H9 (cell line): Measurements from ENCODE around the gene ATAD1. TPM values are rescaled to one million over a fixed set of nuclear protein-coding genes. Genes with fewer than 3 reads are reported as not detected.
"Not testable (repeated sequence)": the region's sequence is repeated elsewhere in the genome, so short reads cannot be mapped to it uniquely, and the experiment has no call there.

Source experiments
- DNase-seq: peaks from one replicate; pipeline ENCODE4 v3.0.0-alpha.2; 2017
- H2AFZ ChIP-seq: one replicate; pipeline ENCODE4 v1.6.1; 2013; ENCODE audit warnings: mild to moderate bottlenecking, low read length, control low read depth, moderate library complexity
- H2AK5ac ChIP-seq: 2 replicates; pipeline ENCODE4 v1.6.1; 2013; ENCODE audit warnings: low read length, control low read depth, mixed read lengths; ENCODE audit not compliant: insufficient read length
- H2BK120ac ChIP-seq: one replicate; pipeline ENCODE4 v1.6.1; 2013; ENCODE audit warnings: low read depth, mild to moderate bottlenecking, low read length, control low read depth, inconsistent platforms; ENCODE audit not compliant: poor library complexity, severe bottlenecking
- H2BK12ac ChIP-seq: 2 replicates; pipeline ENCODE4 v1.6.1; 2013; ENCODE audit warnings: low read length, control low read depth, mixed read lengths, low read depth; ENCODE audit not compliant: insufficient read length
- H2BK15ac ChIP-seq: 2 replicates; pipeline ENCODE4 v1.6.1; 2013; ENCODE audit warnings: low read depth, low read length, control low read depth
- H2BK20ac ChIP-seq: one replicate; pipeline ENCODE4 v1.6.1; 2013; ENCODE audit warnings: low read depth, mild to moderate bottlenecking, low read length, control low read depth, inconsistent platforms; ENCODE audit not compliant: poor library complexity, severe bottlenecking
- H2BK5ac ChIP-seq: 2 replicates; pipeline ENCODE4 v1.6.1; 2013; ENCODE audit warnings: low read length, control low read depth, mixed read lengths; ENCODE audit not compliant: insufficient read length
- H3K14ac ChIP-seq: 2 replicates; pipeline ENCODE4 v1.6.1; 2013; ENCODE audit warnings: low read length, control low read depth; ENCODE audit not compliant: insufficient read depth
- H3K18ac ChIP-seq: 2 replicates; pipeline ENCODE4 v1.6.1; 2013; ENCODE audit warnings: low read depth, mild to moderate bottlenecking, mixed read lengths, low read length, control low read depth; ENCODE audit not compliant: insufficient read length
- H3K23ac ChIP-seq: 2 replicates; pipeline ENCODE4 v1.6.1; 2013; ENCODE audit warnings: low read length, control low read depth, mixed read lengths, low read depth; ENCODE audit not compliant: insufficient read length
- H3K23me2 ChIP-seq: 2 replicates; pipeline ENCODE4 v1.6.1; 2013; ENCODE audit warnings: low read depth, mild to moderate bottlenecking, mixed read lengths, low read length, control low read depth; ENCODE audit not compliant: insufficient read length, poor library complexity, severe bottlenecking
- H3K27ac ChIP-seq: 2 replicates; pipeline ENCODE4 v1.5.1; 2013; ENCODE audit warnings: low read length, control low read depth, mixed read lengths, low read depth; ENCODE audit not compliant: insufficient read length
- H3K27me3 ChIP-seq: 2 replicates; pipeline ENCODE4 v1.6.1; 2013; ENCODE audit warnings: low read length, control low read depth, inconsistent platforms; ENCODE audit not compliant: insufficient read depth
- H3K4ac ChIP-seq: 2 replicates; pipeline ENCODE4 v1.6.1; 2013; ENCODE audit warnings: low read depth, mild to moderate bottlenecking, control low read depth, inconsistent platforms, low read length, moderate library complexity
- H3K4me1 ChIP-seq: 2 replicates; pipeline ENCODE4 v1.6.1; 2013; ENCODE audit warnings: low read length, control low read depth, inconsistent platforms; ENCODE audit not compliant: insufficient read depth
- H3K4me2 ChIP-seq: 2 replicates; pipeline ENCODE4 v1.6.1; 2013; ENCODE audit warnings: low read length, control low read depth, mixed read lengths; ENCODE audit not compliant: insufficient read length, insufficient read depth
- H3K56ac ChIP-seq: 2 replicates; pipeline ENCODE4 v1.6.1; 2013; ENCODE audit warnings: low read depth, mild to moderate bottlenecking, mixed read lengths, low read length, control low read depth; ENCODE audit not compliant: insufficient read length
- H3K79me1 ChIP-seq: 2 replicates; pipeline ENCODE4 v1.6.1; 2013; ENCODE audit warnings: low read depth, mild to moderate bottlenecking, moderate library complexity, low read length, control low read depth, inconsistent platforms; ENCODE audit not compliant: insufficient read depth, poor library complexity, severe bottlenecking
- H3K79me2 ChIP-seq: 2 replicates; pipeline ENCODE4 v1.6.1; 2013; ENCODE audit warnings: low read length, control low read depth, inconsistent platforms; ENCODE audit not compliant: insufficient read depth
- H3K9ac ChIP-seq: 2 replicates; pipeline ENCODE4 v1.6.1; 2013; ENCODE audit warnings: low read length, control low read depth, mixed read lengths; ENCODE audit not compliant: insufficient read length; ENCODE audit errors: extremely low read depth
- H3K9me3 ChIP-seq: one replicate; pipeline ENCODE4 v1.6.1; 2013; ENCODE audit warnings: low read depth, low read length, inconsistent platforms; ENCODE audit not compliant: control insufficient read depth
- H3T11ph ChIP-seq: one replicate; pipeline ENCODE4 v1.6.1; 2013; ENCODE audit warnings: mild to moderate bottlenecking, low read length, control low read depth, inconsistent platforms
- H4K20me1 ChIP-seq: one replicate; pipeline ENCODE4 v1.6.1; 2013; ENCODE audit not compliant: control insufficient read depth, insufficient read length, insufficient read depth
- H4K5ac ChIP-seq: 2 replicates; pipeline ENCODE4 v1.6.1; 2013; ENCODE audit warnings: low read depth, mild to moderate bottlenecking, mixed read lengths, low read length, control low read depth; ENCODE audit not compliant: insufficient read length
- H4K8ac ChIP-seq: replicated peaks from 2 replicates; pipeline ENCODE4 v1.6.1; 2013; ENCODE audit warnings: low read length, control low read depth, mixed read lengths, low read depth; ENCODE audit not compliant: insufficient read length
- H4K91ac ChIP-seq: 2 replicates; pipeline ENCODE4 v1.6.1; 2013; ENCODE audit warnings: low read depth, mild to moderate bottlenecking, moderate library complexity, mixed read lengths, low read length, control low read depth; ENCODE audit not compliant: insufficient read length
- H3K27ac Mint-ChIP-seq, 3 experiments: 2 replicates in 2 of 3; 3 replicates in 1 of 3; pipeline ENCODE4 v1.8.0; 2020 to 2021; ENCODE audit warnings: mixed read lengths in 3 of 3, mild to moderate bottlenecking in 1 of 3, moderate library complexity in 1 of 3
- H3K27me3 Mint-ChIP-seq: 2 replicates; pipeline ENCODE4 v1.8.0; 2021; ENCODE audit warnings: low read depth, mild to moderate bottlenecking, moderate library complexity, mixed read lengths
- H3K36me3 Mint-ChIP-seq, 3 experiments: 2 replicates in 2 of 3; 3 replicates in 1 of 3; pipeline ENCODE4 v1.8.0; 2020 to 2021; ENCODE audit warnings: low read depth in 3 of 3, mixed read lengths in 3 of 3; ENCODE audit not compliant: insufficient read depth in 1 of 3
- H3K4me1 Mint-ChIP-seq, 2 experiments: 2 replicates each; pipeline ENCODE4 v1.8.0; 2020; ENCODE audit warnings: mixed read lengths in 2 of 2
- H3K4me3 Mint-ChIP-seq, 2 experiments: 2 replicates in 1 of 2; 3 replicates in 1 of 2; pipeline ENCODE4 v1.8.0; 2020 to 2021; ENCODE audit warnings: mild to moderate bottlenecking in 2 of 2, mixed read lengths in 2 of 2, moderate library complexity in 1 of 2
- H3K9me3 Mint-ChIP-seq, 2 experiments: 2 replicates in 1 of 2; 3 replicates in 1 of 2; pipeline ENCODE4 v1.8.0; 2020; ENCODE audit warnings: mild to moderate bottlenecking in 2 of 2, mixed read lengths in 2 of 2, moderate library complexity in 1 of 2
- WGBS: extraction: QIAGEN DNeasy Blood & Tissue Kit; methylation state at CpG from one replicate; pipeline ENCODE4 v1.1.7; 2013; ENCODE audit warnings: missing lambda C conversion rate, low lambda C conversion rate, mixed read lengths; ENCODE audit not compliant: insufficient read length; ENCODE audit errors: extremely low coverage; 5-methylcytosine and 5-hydroxymethylcytosine counted together
- total RNA-seq: library from RNA; stranded (reverse); gene quantifications from 2 replicates; pipeline ENCODE4 v1.2.1, GENCODE V29; 2021
- TF ChIP-seq, protein P1 (sequence below): fragments of 200-600 bp; sonication (generic); conservative IDR thresholded peaks from 3 replicates; pipeline ENCODE4 v1.8.0; 2021; ENCODE audit warnings: antibody characterized with exemption, mild to moderate bottlenecking

Gene ATAD1
- total RNA-seq, 1 experiment from 2014 or later, result 38.7 TPM

DNA sequence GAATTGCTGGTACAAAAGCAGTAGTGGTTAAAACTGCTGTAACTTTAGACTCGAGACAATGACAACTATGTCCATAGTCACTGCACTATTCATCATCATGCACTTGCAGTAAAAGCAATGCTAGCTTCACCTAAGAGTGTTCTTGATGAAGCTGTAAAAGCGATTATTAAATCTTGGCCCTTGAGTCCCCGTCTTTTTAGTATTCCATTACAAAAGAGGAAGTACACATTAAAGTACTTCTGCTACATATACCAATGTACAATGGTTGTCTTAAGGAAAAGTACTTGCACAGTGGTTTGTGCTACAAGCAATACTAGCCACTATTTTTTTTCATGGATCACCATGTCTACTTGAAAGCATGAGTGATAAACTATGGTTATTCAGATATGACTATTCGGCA is 78.3 kb downstream of the ATAD1 start:
- no peak overlapping the region for H4K8ac ChIP-seq
- no peaks in the 10 kb centered on the region for H3K27me3 ChIP-seq
- H3T11ph ChIP-seq, result no peak overlapping the region
- Mint-ChIP-seq H3K27me3 (no peaks in the 10 kb centered on the region), H3K4me1 (peaks cover 12 to 21% of the 10 kb centered on the region in 2 experiments), H3K27ac (no peak overlapping the region; a peak in 1 of 7 replicates), H3K36me3 (peaks cover 6 to 8% (median 7%) of the 10 kb centered on the region in 3 experiments; a peak in 6 of 7 replicates), H3K4me3 (no peak overlapping the region), H3K9me3 (no peaks in the 10 kb centered on the region)
- H4K5ac ChIP-seq, result no peak overlapping the region
- H3K9me3 ChIP-seq, result no peaks in the 10 kb centered on the region
- H3K4me2 ChIP-seq, result no peak overlapping the region
- H3K14ac ChIP-seq, result no peak overlapping the region
- no peak overlapping the region for H3K56ac ChIP-seq
- no peak overlapping the region for H3K27ac ChIP-seq
- H3K18ac ChIP-seq, result no peak overlapping the region
- H2BK12ac ChIP-seq, result no peak overlapping the region
- H2AFZ ChIP-seq, result no peak overlapping the region
- TF ChIP-seq, protein P1, sequence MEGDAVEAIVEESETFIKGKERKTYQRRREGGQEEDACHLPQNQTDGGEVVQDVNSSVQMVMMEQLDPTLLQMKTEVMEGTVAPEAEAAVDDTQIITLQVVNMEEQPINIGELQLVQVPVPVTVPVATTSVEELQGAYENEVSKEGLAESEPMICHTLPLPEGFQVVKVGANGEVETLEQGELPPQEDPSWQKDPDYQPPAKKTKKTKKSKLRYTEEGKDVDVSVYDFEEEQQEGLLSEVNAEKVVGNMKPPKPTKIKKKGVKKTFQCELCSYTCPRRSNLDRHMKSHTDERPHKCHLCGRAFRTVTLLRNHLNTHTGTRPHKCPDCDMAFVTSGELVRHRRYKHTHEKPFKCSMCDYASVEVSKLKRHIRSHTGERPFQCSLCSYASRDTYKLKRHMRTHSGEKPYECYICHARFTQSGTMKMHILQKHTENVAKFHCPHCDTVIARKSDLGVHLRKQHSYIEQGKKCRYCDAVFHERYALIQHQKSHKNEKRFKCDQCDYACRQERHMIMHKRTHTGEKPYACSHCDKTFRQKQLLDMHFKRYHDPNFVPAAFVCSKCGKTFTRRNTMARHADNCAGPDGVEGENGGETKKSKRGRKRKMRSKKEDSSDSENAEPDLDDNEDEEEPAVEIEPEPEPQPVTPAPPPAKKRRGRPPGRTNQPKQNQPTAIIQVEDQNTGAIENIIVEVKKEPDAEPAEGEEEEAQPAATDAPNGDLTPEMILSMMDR, result no peak
- no peak overlapping the region for H2BK15ac ChIP-seq
- no peak overlapping the region for H2BK5ac ChIP-seq
- no peak overlapping the region for H4K91ac ChIP-seq
- H3K4ac ChIP-seq, result no peak overlapping the region
- WGBS, result no CpG with 5 or more reads among the region's 4 CpGs
- H3K4me1 ChIP-seq, result peaks cover 2% of the 10 kb centered on the region; the same call in 1 of the 2 replicates
- no peak overlapping the region for H3K9ac ChIP-seq
- H2BK120ac ChIP-seq, result no peak overlapping the region
- H4K20me1 ChIP-seq, result no peaks in the 10 kb centered on the region
- H3K79me1 ChIP-seq, result no peaks in the 10 kb centered on the region
- no peak for DNase-seq
- no peaks in the 10 kb centered on the region for H3K23me2 ChIP-seq
- H3K23ac ChIP-seq, result no peak overlapping the region
- no peaks in the 10 kb centered on the region for H3K79me2 ChIP-seq
- H2BK20ac ChIP-seq, result no peak overlapping the region
- no peak overlapping the region for H2AK5ac ChIP-seq

DNA sequence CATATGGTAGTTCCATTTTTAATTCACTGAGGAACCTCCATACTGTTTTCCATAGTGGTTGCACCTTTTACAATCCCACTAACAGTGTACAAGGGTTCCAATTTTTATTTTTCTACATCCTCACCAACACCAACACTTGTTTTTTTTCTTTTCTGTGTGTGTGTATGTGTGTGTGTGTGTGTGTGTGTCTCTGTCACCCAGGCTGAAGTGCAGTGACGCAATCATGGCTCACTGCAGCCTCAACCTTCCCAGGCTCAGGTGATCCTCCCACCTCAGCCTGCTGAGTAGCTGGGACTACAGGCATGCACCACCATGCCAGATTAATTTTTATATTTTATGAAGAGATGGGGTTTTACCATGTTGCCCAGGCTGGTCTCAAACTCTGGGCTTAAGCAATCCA is 79.8 kb downstream of the ATAD1 start:
- H3K9me3 Mint-ChIP-seq, H3K79me1 ChIP-seq, H3K4me1 ChIP-seq, H2BK12ac ChIP-seq, H4K8ac ChIP-seq, H3K79me2 ChIP-seq, H3K36me3 Mint-ChIP-seq, H3K4ac ChIP-seq, H2BK15ac ChIP-seq, H4K20me1 ChIP-seq, H2AFZ ChIP-seq, H3K9me3 ChIP-seq, H2AK5ac ChIP-seq, H2BK5ac ChIP-seq, H3K56ac ChIP-seq, H3K23me2 ChIP-seq, H2BK120ac ChIP-seq, DNase-seq, H3K9ac ChIP-seq, H3K14ac ChIP-seq, H3K4me3 Mint-ChIP-seq, H4K91ac ChIP-seq, H3K27ac ChIP-seq, H3K27me3 Mint-ChIP-seq, H3T11ph ChIP-seq, H2BK20ac ChIP-seq, H3K4me2 ChIP-seq, H3K18ac ChIP-seq, H3K23ac ChIP-seq, H4K5ac ChIP-seq, H3K27me3 ChIP-seq, H3K27ac Mint-ChIP-seq: not testable (repeated sequence)
- no CpG with 5 or more reads among the region's 1 CpG for WGBS
- peaks cover 15 to 16% of the 10 kb centered on the region in 2 experiments for H3K4me1 Mint-ChIP-seq
